Loucy (cell line): ENCODE data around the gene NEU3.

Source experiments
- CTCF ChIP-seq: fragments of 200-600 bp; sonication (generic); conservative IDR thresholded peaks from 2 replicates; pipeline ENCODE4 v1.5.1; 2014; ENCODE audit warnings: mild to moderate bottlenecking, antibody characterized with exemption, low read length
- EZH2phosphoT487 ChIP-seq: fragments of 200-600 bp; IDR thresholded peaks from 2 replicates; pipeline ENCODE4 v1.6.1; 2018; ENCODE audit warnings: antibody characterized with exemption, mild to moderate bottlenecking, moderate library complexity, borderline replicate concordance

- no peak for TF ChIP-seq CTCF
- TF ChIP-seq EZH2phosphoT487, result no peak
Measured at GRCh38 chr11:74953451-74953850, 35.3 kb upstream of the NEU3 start.
